GM12801 (cell line): ENCODE results near the gene TMEM38B.

Experiments used
- CTCF ChIP-seq: IDR thresholded peaks from one replicate; pipeline ENCODE4 v1.5.1; 2011; ENCODE audit warnings: control low read depth; ENCODE audit not compliant: insufficient read length; ENCODE audit errors: extremely low read depth

TMEM38B gene

GRCh38 chr9:105816981-105817380, 122.6 kb downstream of the TMEM38B start:
- no peak for TF ChIP-seq CTCF

- TF ChIP-seq CTCF: no peak
Measured at GRCh38 chr9:105818903-105819302, 124.6 kb downstream of the TMEM38B start.

DNA sequence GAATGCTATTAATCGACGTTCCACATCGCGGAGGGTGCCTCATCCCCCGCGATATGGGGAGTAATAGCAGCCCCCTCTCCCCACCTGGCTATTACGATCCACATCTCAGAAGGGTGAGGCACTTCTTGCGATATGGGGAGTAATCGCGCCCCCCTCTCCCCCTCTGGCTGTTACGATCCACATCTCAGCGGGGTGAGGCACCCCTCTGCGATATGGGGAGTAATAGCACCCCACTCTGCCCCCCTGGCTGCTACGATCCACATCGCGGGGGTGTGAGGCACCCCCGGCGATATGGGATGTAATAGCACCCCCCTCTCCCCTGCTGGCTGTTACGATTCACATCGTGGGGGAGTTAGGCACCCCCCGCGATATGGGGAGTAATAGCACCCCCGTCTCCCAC, 128.5 kb downstream of the TMEM38B start:
- TF ChIP-seq CTCF: no peak
